Mononuclear cell (primary cell): ENCODE data around the gene STK11. TPM values are rescaled to one million over a fixed set of nuclear protein-coding genes. Genes with fewer than 3 reads are reported as not detected.

ENCODE experiments used
- total RNA-seq: library from RNA; depleted of rRNA; stranded (reverse); fragments of >200 nt; gene quantifications from one replicate; pipeline ENCODE4 v1.2.3, GENCODE V29; 2012

Gene STK11
- total RNA-seq, 1 donor: 36.7 TPM

Other genes starting within 250 kb of the STK11 start
- 15.1 TPM for gene WDR18, start 221.4 kb upstream of the STK11 start, total RNA-seq
- gene GRIN3B, start 205.4 kb upstream of the STK11 start, total RNA-seq: 0.21 TPM
- gene TMEM259, start 184.7 kb upstream of the STK11 start, total RNA-seq: 83.0 TPM
- gene RNU6-2, start 184.3 kb upstream of the STK11 start, total RNA-seq: not detected
- gene CNN2, start 179.2 kb upstream of the STK11 start, total RNA-seq: 152 TPM
- 28.2 TPM for gene ABCA7, start 165.7 kb upstream of the STK11 start, total RNA-seq
- 261 TPM for gene ARHGAP45, start 138.6 kb upstream of the STK11 start, total RNA-seq
- gene POLR2E, start 110.4 kb upstream of the STK11 start, total RNA-seq: 48.9 TPM
- gene GPX4, start 101.8 kb upstream of the STK11 start, total RNA-seq: 162 TPM
- gene SBNO2, start 31.5 kb upstream of the STK11 start, total RNA-seq: 53.8 TPM
- not detected for gene CBARP, start 32.2 kb downstream of the STK11 start, total RNA-seq
- 10.4 TPM for gene ATP5F1D, start 36.0 kb downstream of the STK11 start, total RNA-seq
- 67.0 TPM for gene MIDN, start 42.8 kb downstream of the STK11 start, total RNA-seq
- 455 TPM for gene CIRBP, start 63.6 kb downstream of the STK11 start, total RNA-seq
- gene FAM174C, start 69.8 kb downstream of the STK11 start, total RNA-seq: 16.3 TPM
- gene EFNA2, start 80.1 kb downstream of the STK11 start, total RNA-seq: not detected
- 21.1 TPM for gene NDUFS7, start 178.1 kb downstream of the STK11 start, total RNA-seq
- 6.7 TPM for gene GAMT, start 195.8 kb downstream of the STK11 start, total RNA-seq
- 63.0 TPM for gene DAZAP1, start 201.8 kb downstream of the STK11 start, total RNA-seq
- 1,183 TPM for gene RPS15, start 232.6 kb downstream of the STK11 start, total RNA-seq
- gene APC2, start 244.3 kb downstream of the STK11 start, total RNA-seq: 0.10 TPM